AG04450 (cell line): Measurements from ENCODE around the gene EGLN1. TPM values are rescaled to one million over a fixed set of nuclear protein-coding genes. Genes with fewer than 3 reads are reported as not detected.

ENCODE experiments used
- CTCF ChIA-PET: fragments of 300-600, 350-600 bp; formaldehyde crosslinking; extraction: SDS; loops from one replicate; lab custom pipeline; 2022; ENCODE audit warnings: antibody characterized with exemption, inconsistent platforms; lab: Charles Lee
- POLR2A ChIA-PET: fragments of 350-600 bp; formaldehyde crosslinking; extraction: SDS; loops from one replicate; lab custom pipeline; 2021; ENCODE audit warnings: antibody characterized with exemption, inconsistent platforms; lab: Yijun Ruan, JAX
- DNase-seq: peaks from one replicate; pipeline ENCODE4 v3.0.0-alpha.2; 2011; ENCODE audit warnings: low read depth, low spot score
- H3K27ac ChIP-seq: one replicate; pipeline ENCODE4 v1.5.1; 2012; ENCODE audit warnings: low read depth, low read length, control low read depth
- H3K27me3 ChIP-seq: one replicate; pipeline ENCODE4 v1.6.0; 2012; ENCODE audit warnings: low read length; ENCODE audit not compliant: control insufficient read depth, insufficient read depth
- H3K4me3 ChIP-seq: 2 replicates; pipeline ENCODE4 v1.5.1; 2011; ENCODE audit warnings: mild to moderate bottlenecking, low read depth, low read length, control low read depth
- H3K9me3 ChIP-seq: 2 replicates; pipeline ENCODE4 v1.5.1; 2012; ENCODE audit warnings: low read length; ENCODE audit not compliant: control insufficient read depth, insufficient read depth
- CTCF ChIP-seq: IDR thresholded peaks from 2 replicates; pipeline ENCODE4 v1.5.1; 2011; ENCODE audit warnings: low read depth, low read length, control low read depth, inconsistent platforms
- polyA plus RNA-seq: library from polyadenylated mRNA; depleted of rRNA; stranded (reverse); fragments of >200 nt; gene quantifications from 2 replicates; pipeline ENCODE4 v1.2.3, GENCODE V29; 2011

The EGLN1 gene
- polyA plus RNA-seq, 1 experiment, result 48.2 TPM

GRCh38 chr1:231319080-231319479, 103.0 kb downstream of the EGLN1 start:
- Histone ChIP-seq H3K9me3 (peaks cover 10% of the 10 kb centered on the region), H3K4me3 (no peak overlapping the region), H3K27me3 (no peaks in the 10 kb centered on the region), H3K27ac (no peak overlapping the region)
- TF ChIP-seq CTCF, result no peak
- POLR2A ChIA-PET, result no interaction called here
- CTCF ChIA-PET, result no interaction called here
- no peak for DNase-seq

GRCh38 chr1:231318568-231318967, 103.5 kb downstream of the EGLN1 start:
- ChIA-PET POLR2A (no interaction called here), CTCF (no interaction called here)
- H3K9me3 ChIP-seq, result peaks cover 10% of the 10 kb centered on the region
- no peak for TF ChIP-seq CTCF
- no peak overlapping the region for H3K4me3 ChIP-seq
- no peak overlapping the region for H3K27ac ChIP-seq
- no peak for DNase-seq
- H3K27me3 ChIP-seq, result no peaks in the 10 kb centered on the region

- Histone ChIP-seq H3K9me3 (peaks cover 10% of the 10 kb centered on the region), H3K27me3 (no peaks in the 10 kb centered on the region), H3K27ac (no peak overlapping the region), H3K4me3 (no peak overlapping the region)
- ChIA-PET CTCF (no interaction called here), POLR2A (no interaction called here)
- TF ChIP-seq CTCF, result no peak
- no peak for DNase-seq
Measured at GRCh38 chr1:231318015-231318355, 104.1 kb downstream of the EGLN1 start.

- no peak for TF ChIP-seq CTCF
- Histone ChIP-seq H3K27ac (no peak overlapping the region), H3K27me3 (no peaks in the 10 kb centered on the region), H3K4me3 (no peak overlapping the region), H3K9me3 (peaks cover 10% of the 10 kb centered on the region)
- CTCF ChIA-PET, result no interaction called here
- POLR2A ChIA-PET, result no interaction called here
- no peak for DNase-seq
Measured at GRCh38 chr1:231317306-231318014, 104.6 kb downstream of the EGLN1 start.

- no peak overlapping the region for H3K27ac ChIP-seq
- no peaks in the 10 kb centered on the region for H3K27me3 ChIP-seq
- H3K4me3 ChIP-seq, result no peak overlapping the region
- peak; percentile 43 for TF ChIP-seq CTCF
- POLR2A ChIA-PET, result interaction anchor here (1.5 kb wide), 1 partner anchor 22 kb away, joined by 3 read pairs; the partner anchor contains the start of genes EXOC8 and SPRTN
- DNase-seq, result no peak
- CTCF ChIA-PET, result interaction anchor here (0.6 to 1.6 kb wide), 8 partner anchors 9 to 1979 kb away, joined by 3 to 6 read pairs (median 4); no protein-coding TSS in a partner anchor
- H3K9me3 ChIP-seq, result peaks cover 10% of the 10 kb centered on the region
Measured at GRCh38 chr1:231315887-231316286, 106.2 kb downstream of the EGLN1 start.
